Mesendoderm (in vitro differentiated cells): ENCODE data around the gene GDPGP1.
"Not testable (repeated sequence)": the region's sequence is repeated elsewhere in the genome, so short reads cannot be mapped to it uniquely, and the experiment has no call there.

ENCODE experiments used
- DNase-seq: peaks from one replicate; pipeline ENCODE4 v3.0.0; 2013
- H2AK5ac ChIP-seq: 2 replicates; pipeline ENCODE4 v1.6.1; 2013; ENCODE audit warnings: low read length, inconsistent platforms
- H2BK120ac ChIP-seq: 2 replicates; pipeline ENCODE4 v1.6.1; 2013; ENCODE audit warnings: low read depth, mild to moderate bottlenecking, low read length, moderate library complexity, mixed read lengths
- H2BK15ac ChIP-seq: replicated peaks from 2 replicates; pipeline ENCODE4 v1.6.1; 2013; ENCODE audit warnings: low read depth, mild to moderate bottlenecking, moderate library complexity
- H2BK5ac ChIP-seq: 2 replicates; pipeline ENCODE4 v1.6.1; 2013; ENCODE audit warnings: low read length, inconsistent platforms
- H3K18ac ChIP-seq: 2 replicates; pipeline ENCODE4 v1.6.1; 2013; ENCODE audit warnings: mild to moderate bottlenecking, low read length, mixed read lengths
- H3K23ac ChIP-seq: one replicate; pipeline ENCODE4 v1.6.1; 2013; ENCODE audit warnings: low read length
- H3K27ac ChIP-seq: 2 replicates; pipeline ENCODE4 v1.5.1; 2013; ENCODE audit warnings: low read depth, mild to moderate bottlenecking, inconsistent platforms, low read length, moderate library complexity
- H3K27me3 ChIP-seq: 2 replicates; pipeline ENCODE4 v1.6.1; 2013; ENCODE audit warnings: low read length, control low read depth, mild to moderate bottlenecking, inconsistent platforms; ENCODE audit not compliant: insufficient read depth, poor library complexity
- H3K36me3 ChIP-seq: 2 replicates; pipeline ENCODE4 v1.6.1; 2013; ENCODE audit warnings: low read length, inconsistent platforms; ENCODE audit not compliant: control insufficient read depth, insufficient read depth
- H3K4ac ChIP-seq: one replicate; pipeline ENCODE4 v1.6.1; 2013; ENCODE audit warnings: low read depth, mild to moderate bottlenecking, low read length, moderate library complexity
- H3K4me1 ChIP-seq: 2 replicates; pipeline ENCODE4 v1.6.1; 2013; ENCODE audit warnings: low read depth, low read length, inconsistent platforms; ENCODE audit not compliant: control insufficient read depth
- H3K4me2 ChIP-seq: 2 replicates; pipeline ENCODE4 v1.6.1; 2013; ENCODE audit warnings: low read length
- H3K4me3 ChIP-seq: 2 replicates; pipeline ENCODE4 v1.5.1; 2013; ENCODE audit warnings: mild to moderate bottlenecking, low read length
- H3K56ac ChIP-seq: one replicate; pipeline ENCODE4 v1.6.1; 2013; ENCODE audit warnings: low read length
- H3K79me1 ChIP-seq: 2 replicates; pipeline ENCODE4 v1.6.1; 2013; ENCODE audit warnings: low read length, inconsistent platforms
- H3K79me2 ChIP-seq: 2 replicates; pipeline ENCODE4 v1.6.1; 2013; ENCODE audit warnings: mild to moderate bottlenecking, low read length; ENCODE audit not compliant: control insufficient read depth, insufficient read depth
- H3K9ac ChIP-seq: 2 replicates; pipeline ENCODE4 v1.6.1; 2013; ENCODE audit warnings: low read length, inconsistent platforms
- H4K5ac ChIP-seq: one replicate; pipeline ENCODE4 v1.6.1; 2013; ENCODE audit warnings: low read length
- H4K8ac ChIP-seq: one replicate; pipeline ENCODE4 v1.6.1; 2013; ENCODE audit warnings: low read depth, mild to moderate bottlenecking, control low read depth, low read length, moderate library complexity
- WGBS: extraction: QIAGEN DNeasy Blood & Tissue Kit; methylation state at CpG from one replicate; pipeline ENCODE4 v1.1.7; 2013; ENCODE audit warnings: low lambda C conversion rate, missing lambda C conversion rate; ENCODE audit not compliant: insufficient coverage; ENCODE audit errors: extremely low coverage; 5-methylcytosine and 5-hydroxymethylcytosine counted together

GDPGP1 gene

DNA sequence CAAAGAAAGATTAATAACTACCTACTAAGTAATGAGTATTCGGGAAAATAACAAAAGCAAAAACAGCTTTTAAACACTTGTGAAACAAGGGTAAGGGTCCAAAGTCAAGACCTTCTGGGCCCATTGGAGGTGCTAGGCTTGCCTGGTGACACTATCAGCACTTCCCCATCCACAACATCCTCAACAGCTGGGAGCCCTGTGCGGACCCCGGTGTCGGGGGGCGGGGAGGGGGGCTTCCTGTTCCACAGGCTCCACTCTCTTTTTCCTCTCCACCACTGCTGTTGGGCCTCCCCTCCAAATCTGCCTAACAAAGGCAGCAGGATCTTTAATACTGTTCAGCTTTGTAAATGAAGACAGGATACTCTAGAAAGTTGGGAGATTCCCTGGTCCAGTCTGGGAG is 53.1 kb downstream of the GDPGP1 start:
- H4K8ac ChIP-seq: no peak overlapping the region
- WGBS: no CpG with 5 or more reads among the region's 5 CpGs
- DNase-seq: no peak

DNA sequence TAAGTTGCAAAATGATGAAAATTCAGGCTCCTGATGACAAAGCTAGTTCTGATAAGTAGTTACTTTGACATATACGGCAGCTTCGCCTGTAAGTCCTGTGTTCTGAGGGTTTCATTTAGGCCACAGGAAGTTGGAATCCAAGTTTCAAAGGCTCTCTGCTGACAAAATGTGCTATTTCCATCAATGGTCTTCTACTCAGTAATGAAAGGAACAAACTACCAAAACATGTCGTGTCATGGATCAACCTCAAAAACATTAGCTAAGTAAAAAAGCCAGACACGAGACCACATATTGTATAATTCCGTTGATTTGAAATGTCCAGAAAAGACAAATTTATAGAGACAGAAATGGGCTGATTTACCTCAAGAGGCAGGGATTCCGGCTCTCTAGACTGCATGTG is 53.9 kb downstream of the GDPGP1 start:
- Histone ChIP-seq H3K9ac (no peak overlapping the region), H4K5ac (no peak overlapping the region), H3K36me3 (no peaks in the 10 kb centered on the region), H2AK5ac (no peak overlapping the region), H2BK5ac (no peak overlapping the region), H2BK120ac (no peak overlapping the region), H3K79me2 (no peaks in the 10 kb centered on the region), H3K27me3 (no peaks in the 10 kb centered on the region), H3K4ac (no peak overlapping the region), H2BK15ac (no peak overlapping the region), H3K23ac (no peak overlapping the region), H3K4me2 (no peak overlapping the region), H3K18ac (no peak overlapping the region), H3K79me1 (no peaks in the 10 kb centered on the region), H4K8ac (no peak overlapping the region), H3K56ac (no peak overlapping the region), H3K4me3 (no peak overlapping the region), H3K27ac (no peak overlapping the region), H3K4me1 (no peaks in the 10 kb centered on the region)
- WGBS: no CpG with 5 or more reads among the region's 6 CpGs
- no peak for DNase-seq

More for the DNA sequence above, 53.1 kb downstream of the GDPGP1 start:
- Histone ChIP-seq H3K9ac (no peak overlapping the region), H3K79me1 (no peaks in the 10 kb centered on the region), H3K56ac (no peak overlapping the region), H3K27ac (no peak overlapping the region), H3K4ac (no peak overlapping the region), H2BK120ac (no peak overlapping the region), H3K4me3 (no peak overlapping the region), H3K79me2 (no peaks in the 10 kb centered on the region), H3K4me2 (no peak overlapping the region), H3K36me3 (no peaks in the 10 kb centered on the region), H2AK5ac (no peak overlapping the region), H3K27me3 (no peaks in the 10 kb centered on the region), H3K23ac (no peak overlapping the region), H2BK5ac (no peak overlapping the region), H3K4me1 (no peaks in the 10 kb centered on the region), H3K18ac (no peak overlapping the region), H2BK15ac (no peak overlapping the region), H4K5ac (no peak overlapping the region)

DNA sequence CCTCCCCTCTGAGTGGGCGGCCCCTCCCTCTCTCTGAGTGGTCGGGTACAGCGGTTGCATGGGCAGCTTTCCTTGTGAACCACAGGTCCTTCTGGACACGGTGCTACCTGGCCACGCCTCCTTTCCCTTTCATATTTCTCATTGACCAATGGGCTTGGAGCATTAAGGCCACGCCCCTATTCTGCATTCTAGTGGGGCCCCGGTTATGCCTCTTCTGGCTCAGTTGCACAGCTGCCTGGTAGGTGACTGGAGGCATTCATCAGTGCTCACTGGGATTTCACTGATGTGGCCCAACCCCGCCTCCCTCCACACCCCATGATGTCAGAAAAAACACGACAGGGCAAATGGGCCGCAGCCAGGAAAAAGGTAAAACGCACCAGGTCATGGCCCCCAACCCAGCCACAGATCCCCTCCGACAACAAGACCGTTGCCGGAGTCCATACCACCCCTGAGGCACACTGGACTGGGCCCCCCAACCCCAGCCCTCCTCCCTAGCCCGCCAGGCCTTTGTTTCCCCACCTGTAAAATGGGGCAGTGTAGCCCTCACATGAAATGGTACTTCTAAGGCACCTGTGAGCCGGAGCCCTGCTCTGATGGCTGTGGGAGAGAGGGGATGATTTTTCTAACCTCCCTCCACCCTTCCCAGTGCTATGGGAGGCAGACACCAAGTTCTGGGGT is 57.8 kb downstream of the GDPGP1 start:
- Histone ChIP-seq H2AK5ac (no peak overlapping the region), H4K8ac (no peak overlapping the region), H2BK120ac (no peak overlapping the region), H3K9ac (no peak overlapping the region), H3K18ac (no peak overlapping the region), H3K79me2 (no peaks in the 10 kb centered on the region), H2BK15ac (no peak overlapping the region), H3K4ac (no peak overlapping the region), H3K4me2 (no peak overlapping the region), H3K4me1 (no peaks in the 10 kb centered on the region), H4K5ac (no peak overlapping the region), H3K27me3 (no peaks in the 10 kb centered on the region), H3K36me3 (no peaks in the 10 kb centered on the region), H3K79me1 (no peaks in the 10 kb centered on the region), H3K27ac (no peak overlapping the region), H2BK5ac (no peak overlapping the region), H3K56ac (no peak overlapping the region), H3K4me3 (no peak overlapping the region), H3K23ac (no peak overlapping the region)
- no CpG with 5 or more reads among the region's 16 CpGs for WGBS
- DNase-seq: peak; percentile 18

DNA sequence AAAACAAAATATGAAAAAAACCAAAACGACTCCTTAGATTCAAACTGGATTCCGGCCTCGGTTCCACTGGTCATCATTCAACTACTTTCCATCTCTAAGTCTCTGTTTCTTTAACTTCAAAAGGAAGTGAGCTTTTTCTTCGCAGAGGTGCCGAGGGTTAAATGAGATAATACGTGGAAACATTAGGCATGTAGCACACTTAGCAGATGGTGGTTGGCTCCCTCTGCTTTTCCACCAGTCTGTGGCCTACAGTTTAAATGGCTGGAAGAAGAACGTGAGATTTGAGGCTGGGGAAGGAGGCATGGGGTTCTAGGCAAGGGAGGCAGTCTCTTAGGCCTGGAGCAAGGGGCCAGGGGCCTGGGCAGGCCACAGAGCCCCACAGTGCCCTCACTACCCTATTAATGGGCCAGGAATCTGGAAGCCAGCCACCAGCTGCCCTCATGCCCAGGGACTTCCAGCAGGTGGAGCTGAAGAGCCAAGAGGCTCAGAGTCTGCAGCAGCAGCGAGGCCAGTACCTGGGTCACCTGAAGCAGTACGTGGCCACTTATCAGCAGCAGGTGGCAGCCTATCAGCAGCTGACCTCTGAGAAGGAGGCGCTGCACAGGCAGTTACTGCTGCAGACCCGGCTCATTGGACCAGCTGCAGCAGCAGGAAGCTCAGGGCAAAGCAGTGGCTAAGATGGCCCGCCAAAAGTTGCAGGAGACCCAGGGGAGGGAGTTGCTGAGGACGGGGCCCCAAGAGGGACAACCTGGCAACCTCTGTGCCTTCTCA is 59.2 kb downstream of the GDPGP1 start:
- WGBS: no CpG with 5 or more reads among the region's 13 CpGs
- not testable (repeated sequence) for H3K4me2 ChIP-seq, H4K8ac ChIP-seq, H3K27me3 ChIP-seq, H3K79me1 ChIP-seq, H3K27ac ChIP-seq, H4K5ac ChIP-seq, H3K79me2 ChIP-seq, H2BK15ac ChIP-seq, H3K9ac ChIP-seq, H3K36me3 ChIP-seq, H2AK5ac ChIP-seq, H2BK120ac ChIP-seq, H3K4ac ChIP-seq, H3K23ac ChIP-seq, H3K4me3 ChIP-seq, H3K18ac ChIP-seq, H3K4me1 ChIP-seq, H2BK5ac ChIP-seq
- H3K56ac ChIP-seq: peak overlapping the region; percentile 30
- DNase-seq: peak; percentile 97

DNA sequence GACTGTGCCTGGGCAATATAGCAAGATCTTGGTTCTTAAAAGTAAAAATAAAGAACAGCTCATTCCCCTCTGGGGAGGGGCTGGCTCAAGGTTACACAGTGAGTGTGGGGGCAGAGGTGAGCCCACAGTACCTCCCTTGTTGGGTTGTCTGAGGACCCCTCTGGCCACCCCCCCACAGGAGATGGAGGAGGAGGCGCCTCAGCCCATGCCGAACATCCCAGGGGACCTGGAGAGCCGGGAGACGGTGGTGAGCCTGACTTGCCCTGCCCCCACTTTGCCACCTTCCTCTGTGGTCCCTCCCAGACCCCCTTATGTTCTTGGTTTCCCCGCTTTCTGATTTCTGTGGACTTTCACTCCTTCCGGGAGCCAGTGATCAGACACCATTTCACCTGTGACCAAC is 60.1 kb downstream of the GDPGP1 start:
- Histone ChIP-seq H2BK15ac (no peak overlapping the region), H3K4me1 (no peaks in the 10 kb centered on the region), H2AK5ac (no peak overlapping the region), H4K8ac (no peak overlapping the region), H3K4me3 (no peak overlapping the region), H3K79me2 (no peaks in the 10 kb centered on the region), H3K4ac (no peak overlapping the region), H3K79me1 (no peaks in the 10 kb centered on the region), H3K27ac (no peak overlapping the region), H3K56ac (no peak overlapping the region), H3K18ac (no peak overlapping the region), H3K27me3 (no peaks in the 10 kb centered on the region), H2BK120ac (no peak overlapping the region), H2BK5ac (no peak overlapping the region), H4K5ac (no peak overlapping the region), H3K36me3 (no peaks in the 10 kb centered on the region), H3K23ac (no peak overlapping the region), H3K9ac (no peak overlapping the region), H3K4me2 (no peak overlapping the region)
- WGBS: no CpG with 5 or more reads among the region's 6 CpGs
- no peak for DNase-seq
